K562 (cell line): ENCODE data around the gene CDH16. TPM values are rescaled to one million over a fixed set of nuclear protein-coding genes. Genes with fewer than 3 reads are reported as not detected.

ENCODE experiments used
- ATAC-seq: fragments of 200-7000 bp; cut with Tn5 transposase; 3 replicates; pipeline ENCODE4 v1.9.1; 2020; ENCODE audit warnings: moderate library complexity
- BruUV-seq: library from RNA; stranded (reverse); fragments of 400-500 nt; replicated peaks from 2 replicates; lab custom pipeline; 2021; lab: Mats Ljungman, UMichigan
- CTCF ChIA-PET: fragments of 300-600 bp; formaldehyde crosslinking; extraction: SDS; loops from one replicate; lab custom pipeline; 2021; ENCODE audit warnings: low intra/inter-chr PET ratio; lab: Yijun Ruan, JAX
- POLR2A ChIA-PET: fragments of 300-600, 350-650 bp; sonication (Branson Sonifier 250); formaldehyde crosslinking; extraction: SDS; loops from one replicate; lab custom pipeline; 2021; ENCODE audit warnings: antibody characterized with exemption, inconsistent platforms; lab: Yijun Ruan, JAX
- DNase-seq, 4 experiments: peaks; one replicate each; pipeline versions ENCODE4 v3.0.0 to v3.0.0-alpha.2; 2011 to 2018; ENCODE audit warnings: low spot score in 3 of 4, mixed read lengths in 3 of 4; ENCODE audit errors: extremely low read depth in 1 of 4
- FAIRE-seq: peaks from 2 replicates; lab custom pipeline; 2011; peaks lifted over from hg19 to GRCh38; lab: Jason Lieb, UNC
- H2AFZ ChIP-seq: 2 replicates; pipeline ENCODE4 v1.6.0; 2011; ENCODE audit warnings: low read depth, low read length, control low read depth, inconsistent platforms
- H3K27ac ChIP-seq: fragments of 200-600 bp; 3 replicates; pipeline ENCODE4 v1.8.0; 2011; ENCODE audit warnings: low read depth, mild to moderate bottlenecking, control low read depth, inconsistent platforms, low read length, moderate library complexity, mixed read lengths; ENCODE audit errors: extremely low read depth
- H3K27me3 ChIP-seq, 2 experiments: fragments of 300-600 bp in 1 of 2; 2 replicates in 1 of 2; 3 replicates in 1 of 2; pipeline versions ENCODE4 v1.6.0 to v1.8.0; 2011; ENCODE audit warnings: inconsistent platforms in 2 of 2, low read length in 2 of 2, mild to moderate bottlenecking in 1 of 2, mixed read lengths in 1 of 2, moderate library complexity in 1 of 2; ENCODE audit not compliant: control insufficient read depth in 2 of 2, insufficient read depth in 2 of 2
- H3K36me3 ChIP-seq: fragments of 300-600 bp; 3 replicates; pipeline ENCODE4 v1.8.0; 2011; ENCODE audit warnings: mild to moderate bottlenecking, low read length, inconsistent platforms; ENCODE audit not compliant: control insufficient read depth, insufficient read depth
- H3K4me1 ChIP-seq, 2 experiments: fragments of 200-600 bp in 1 of 2; replicated peaks in 1 of 2; 2 replicates in 1 of 2; 3 replicates in 1 of 2; pipeline versions ENCODE4 v1.5.1 to v1.8.0; 2011; ENCODE audit warnings: inconsistent platforms in 2 of 2, low read length in 2 of 2, mild to moderate bottlenecking in 1 of 2, mixed read lengths in 1 of 2, moderate library complexity in 1 of 2; ENCODE audit not compliant: control insufficient read depth in 2 of 2, insufficient read depth in 2 of 2
- H3K4me2 ChIP-seq: 2 replicates; pipeline ENCODE4 v1.6.1; 2011; ENCODE audit warnings: low read length, control low read depth, inconsistent platforms, mixed read lengths; ENCODE audit not compliant: insufficient read depth
- H3K4me3 ChIP-seq: fragments of 200-600 bp; sonication (generic), shearing (Covaris generic); 2 replicates; pipeline ENCODE4 v1.5.1; 2016; ENCODE audit warnings: control low read depth, inconsistent platforms
- H3K79me2 ChIP-seq: fragments of 200-600 bp; 3 replicates; pipeline ENCODE4 v1.8.0; 2011; ENCODE audit warnings: low read length, inconsistent platforms; ENCODE audit not compliant: control insufficient read depth, insufficient read depth
- H3K9ac ChIP-seq, 2 experiments: 2 replicates each; pipeline versions ENCODE4 v1.6.0 to v1.6.1; 2011; ENCODE audit warnings: low read depth in 2 of 2, low read length in 2 of 2, control low read depth in 1 of 2, inconsistent platforms in 1 of 2, mild to moderate bottlenecking in 1 of 2, mixed read lengths in 1 of 2; ENCODE audit not compliant: insufficient read depth in 1 of 2
- H3K9me1 ChIP-seq: one replicate; pipeline ENCODE4 v1.6.0; 2011; ENCODE audit warnings: inconsistent platforms, mild to moderate bottlenecking, low read length, moderate library complexity; ENCODE audit not compliant: control insufficient read depth, insufficient read depth
- H3K9me3 ChIP-seq: replicated peaks from 2 replicates; pipeline ENCODE4 v1.5.1; 2011; ENCODE audit warnings: low read depth, low read length, inconsistent platforms; ENCODE audit not compliant: control insufficient read depth, insufficient read depth
- H4K20me1 ChIP-seq: replicated peaks from 2 replicates; pipeline ENCODE4 v1.6.1; 2011; ENCODE audit warnings: low read length, inconsistent platforms, mixed read lengths; ENCODE audit not compliant: control insufficient read depth, insufficient read depth
- E2F3 ChIP-seq: fragments of 250-450 bp; sonication (Bioruptor Pico); IDR thresholded peaks from 2 replicates; pipeline ENCODE4 v1.4.0; 2020; ENCODE audit warnings: mild to moderate bottlenecking
- GTF2A2 ChIP-seq: IDR thresholded peaks from 2 replicates; pipeline ENCODE4 v1.6.1; 2016; ENCODE audit warnings: mild to moderate bottlenecking, missing genetic modification characterization, missing compliant biosample characterization
- NR2C2 ChIP-seq, 2 experiments: fragments of 200-800 bp in 1 of 2; sonication (Bioruptor generic) in 1 of 2; sonication (generic) in 1 of 2; formaldehyde crosslinking in 1 of 2; IDR thresholded peaks; 2 replicates each; pipeline versions ENCODE4 v1.6.1 to v1.8.0; 2016 to 2022; ENCODE audit warnings: mild to moderate bottlenecking in 1 of 2, missing compliant biosample characterization in 1 of 2, missing genetic modification characterization in 1 of 2, missing genetic modification reagents in 1 of 2
- PHF8 ChIP-seq: fragments of 200-600 bp; sonication (generic); IDR thresholded peaks from 2 replicates; pipeline ENCODE4 v1.6.1; 2012; ENCODE audit warnings: mixed run types, mild to moderate bottlenecking, inconsistent platforms, low read length, moderate library complexity, borderline replicate concordance
- ZNF740 ChIP-seq, 3 experiments: fragments of 200-800 bp in 1 of 3; sonication (Bioruptor generic) in 1 of 3; sonication (generic) in 1 of 3; formaldehyde crosslinking in 1 of 3; IDR thresholded peaks; 2 replicates each; pipeline versions ENCODE4 v1.6.1 to v1.8.0; 2016 to 2022; ENCODE audit warnings: mild to moderate bottlenecking in 2 of 3, missing compliant biosample characterization in 2 of 3, missing genetic modification characterization in 2 of 3, missing genetic modification reagents in 1 of 3
- ZNF76 ChIP-seq: fragments of 250-450 bp; sonication (Bioruptor Pico); IDR thresholded peaks from 2 replicates; pipeline ENCODE4 v1.4.0; 2020; ENCODE audit warnings: mild to moderate bottlenecking, moderate library complexity, borderline replicate concordance
- WGBS: fragments of 100-300 bp; shearing (Covaris generic); methylation state at CpG from one replicate; pipeline ENCODE4 v1.1.6; 2016; ENCODE audit warnings: low coverage, mixed read lengths; ENCODE audit not compliant: insufficient coverage; ENCODE audit errors: missing lambda C conversion rate; 5-methylcytosine and 5-hydroxymethylcytosine counted together
- in situ Hi-C: fragments of 300-500 bp; cut with MboI; formaldehyde crosslinking; loops from 4 replicates; pipeline ENCODE4 v1.15.0; 2018; ENCODE audit warnings: inconsistent platforms, mixed read lengths
- intact Hi-C: fragments of 100-400 bp; cut with micrococcal nuclease; formaldehyde crosslinking; loops from 2 replicates; pipeline ENCODE4 v1.14.2; 2022
- polyA plus RNA-seq, 8 experiments: library from polyadenylated mRNA; depleted of rRNA in 4 of 8; stranded (reverse) in 5 of 8; unstranded in 3 of 8; fragments of >200 nt; fragmentation: Nextera tagmentation in 2 of 8; fragmentation: Illumina TruSeq in 1 of 8; extraction: Ambion mirVana in 2 of 8; extraction: Trizol in 1 of 8; gene quantifications; 2 replicates each; pipeline versions ENCODE4 v1.2.1 to v1.2.3, GENCODE V29; 2011 to 2014; ENCODE audit warnings: inconsistent platforms in 1 of 8, missing spikeins in 1 of 8
- total RNA-seq, 7 experiments: library from RNA; depleted of rRNA in 6 of 7; stranded (reverse); fragments of >200 nt in 6 of 7; fragmentation: Illumina TruSeq in 2 of 7; extraction: Trizol in 2 of 7; gene quantifications; 2 replicates each; pipeline versions ENCODE4 v1.2.1 to v1.2.3, GENCODE V29; 2011 to 2021; ENCODE audit warnings: low replicate concordance in 1 of 7
- TF ChIP-seq, protein P1 (sequence below): fragments of 450-650 bp; formaldehyde crosslinking; IDR thresholded peaks from 2 replicates; pipeline ENCODE4 v1.4.0; 2022; ENCODE audit warnings: missing genetic modification characterization

The CDH16 gene
- total and polyA plus RNA-seq, 9 of the 15 experiments (the other 6 are each of a cell fraction or from before 2014, with no cell fraction given), result not detected

GRCh38 chr16:66891797-66892196, 26.9 kb downstream of the CDH16 start:
- POLR2A ChIA-PET, result interaction anchor here (0.6 kb wide), 1 partner anchor 354 kb away, joined by 3 read pairs; no protein-coding TSS in a partner anchor
- 79% methylated on average over 6 of the region's 6 CpGs for WGBS
- intact Hi-C loops, result no loop called here

DNA sequence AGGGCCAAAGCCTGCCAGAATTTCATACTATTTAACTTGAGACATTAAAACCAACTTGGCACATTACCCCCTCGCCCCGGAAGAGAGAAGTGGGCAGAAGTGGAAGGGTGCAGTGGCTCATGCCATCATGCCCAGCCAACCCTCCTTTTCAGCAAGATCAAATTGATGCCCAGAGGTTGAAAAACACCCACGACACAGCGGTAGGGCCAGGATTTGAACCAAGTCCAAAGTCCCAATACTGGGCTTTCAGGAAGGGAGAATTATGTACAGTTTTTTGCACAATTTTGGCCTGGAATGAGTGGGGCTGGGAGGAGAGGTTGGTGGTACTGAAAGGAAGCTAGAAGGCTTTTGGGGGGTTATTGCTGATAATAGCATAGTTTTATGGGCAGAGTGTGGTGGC, 27.3 kb downstream of the CDH16 start:
- no peak overlapping the region for H3K4me2 ChIP-seq
- CTCF ChIA-PET, result no interaction called here
- no peaks in the 10 kb centered on the region for H3K27me3 ChIP-seq
- no peaks in the 10 kb centered on the region for H3K9me3 ChIP-seq
- 90% methylated on average over 4 of the region's 4 CpGs for WGBS
- in situ Hi-C loops, result no loop called here
- no peaks in the 10 kb centered on the region for H3K9me1 ChIP-seq
- no peaks in the 10 kb centered on the region for H4K20me1 ChIP-seq
- ATAC-seq (no peak), DNase-seq (no peak), FAIRE-seq (no peak)
- H3K79me2 ChIP-seq, result no peaks in the 10 kb centered on the region
- no peak overlapping the region for H3K9ac ChIP-seq
- intact Hi-C loops, result no loop called here
- no peak overlapping the region for H2AFZ ChIP-seq
- POLR2A ChIA-PET, result interaction anchor here (0.7 to 1.5 kb wide), 2 partner anchors 10 to 35 kb away, joined by 3 to 9 read pairs; partner anchors contain the start of gene PDP2
- peaks cover 12% of the 10 kb centered on the region in 2 experiments; a peak in 3 of 5 replicates for H3K4me1 ChIP-seq
- BruUV-seq, result no TSS peak
- H3K27ac ChIP-seq, result no peak overlapping the region
- H3K4me3 ChIP-seq, result no peak overlapping the region
- H3K36me3 ChIP-seq, result peaks cover 34% of the 10 kb centered on the region; the same call in 2 of the 3 replicates
- TF ChIP-seq GTF2A2 (no peak), NR2C2 (CRISPR knock-in tag; IDR thresholded peaks at IDR 0.05) (no peak), NR2C2 (tag; IDR thresholded peaks at IDR 0.05) (no peak), ZNF76 (no peak), PHF8 (no peak), E2F3 (CRISPR knock-in tag) (no peak)
- TF ChIP-seq, protein P1, sequence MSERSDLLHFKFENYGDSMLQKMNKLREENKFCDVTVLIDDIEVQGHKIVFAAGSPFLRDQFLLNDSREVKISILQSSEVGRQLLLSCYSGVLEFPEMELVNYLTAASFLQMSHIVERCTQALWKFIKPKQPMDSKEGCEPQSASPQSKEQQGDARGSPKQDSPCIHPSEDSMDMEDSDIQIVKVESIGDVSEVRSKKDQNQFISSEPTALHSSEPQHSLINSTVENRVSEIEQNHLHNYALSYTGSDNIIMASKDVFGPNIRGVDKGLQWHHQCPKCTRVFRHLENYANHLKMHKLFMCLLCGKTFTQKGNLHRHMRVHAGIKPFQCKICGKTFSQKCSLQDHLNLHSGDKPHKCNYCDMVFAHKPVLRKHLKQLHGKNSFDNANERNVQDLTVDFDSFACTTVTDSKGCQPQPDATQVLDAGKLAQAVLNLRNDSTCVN (CRISPR knock-in tag), result no peak

More at GRCh38 chr16:66891797-66892196, 26.9 kb downstream of the CDH16 start:
- Histone ChIP-seq H3K27ac (no peak overlapping the region), H4K20me1 (no peaks in the 10 kb centered on the region), H3K27me3 (no peaks in the 10 kb centered on the region), H3K9me3 (no peaks in the 10 kb centered on the region), H3K4me1 (peaks cover 7 to 8% of the 10 kb centered on the region in 2 experiments; a peak in 3 of 5 replicates), H3K9ac (no peak overlapping the region; a peak in 1 of 4 replicates), H3K79me2 (no peaks in the 10 kb centered on the region), H3K36me3 (peaks cover 29% of the 10 kb centered on the region; the same call in 2 of the 3 replicates), H3K9me1 (no peaks in the 10 kb centered on the region), H3K4me2 (no peak overlapping the region), H2AFZ (no peak overlapping the region), H3K4me3 (no peak overlapping the region)
- CTCF ChIA-PET, result interaction anchor here (0.6 kb wide), 1 partner anchor 110 kb away, joined by 3 read pairs; no protein-coding TSS in a partner anchor
- ATAC-seq (no peak), DNase-seq (no peak), FAIRE-seq (no peak)
- no TSS peak for BruUV-seq
- 0 out of 2 replicates have a peak, but pooled peaks have one; percentile 46 for TF ChIP-seq ZNF740 (CRISPR knock-in tag; IDR thresholded peaks at IDR 0.05)
- TF ChIP-seq ZNF740 (tag; IDR thresholded peaks at IDR 0.05), result no peak
- TF ChIP-seq NR2C2 (CRISPR knock-in tag; IDR thresholded peaks at IDR 0.05), result no peak
- TF ChIP-seq NR2C2 (tag; IDR thresholded peaks at IDR 0.05), result no peak
- in situ Hi-C loops, result no loop called here
